IPS-11a (cell line): ENCODE data around the gene VGLL4.
"Not testable (repeated sequence)": the region's sequence is repeated elsewhere in the genome, so short reads cannot be mapped to it uniquely, and the experiment has no call there.

Experiments
- H3K4me3 ChIP-seq: one replicate; pipeline ENCODE4 v1.5.1; 2013; ENCODE audit warnings: low read depth, low read length, control low read depth

Gene VGLL4

DNA sequence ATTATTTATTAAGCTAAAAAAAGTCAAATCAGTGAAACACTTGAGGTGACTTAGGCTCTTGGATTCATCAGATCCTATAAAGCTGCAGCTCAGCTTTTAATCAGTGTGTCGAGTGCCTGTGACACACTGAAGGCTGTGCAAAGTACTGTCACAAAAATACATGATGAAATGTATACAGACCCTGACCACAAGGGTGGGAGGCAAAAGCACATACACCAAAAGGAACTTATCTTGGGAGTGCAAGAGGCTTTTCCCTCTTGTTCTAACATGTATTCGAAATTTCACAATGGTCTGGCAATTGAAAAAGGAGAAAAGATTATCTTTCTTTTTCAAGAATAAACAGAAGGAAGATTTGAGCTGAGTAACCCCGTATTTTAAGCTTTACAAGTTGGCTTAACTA lies 35.9 kb downstream of the VGLL4 start:
- no peak overlapping the region for H3K4me3 ChIP-seq

DNA sequence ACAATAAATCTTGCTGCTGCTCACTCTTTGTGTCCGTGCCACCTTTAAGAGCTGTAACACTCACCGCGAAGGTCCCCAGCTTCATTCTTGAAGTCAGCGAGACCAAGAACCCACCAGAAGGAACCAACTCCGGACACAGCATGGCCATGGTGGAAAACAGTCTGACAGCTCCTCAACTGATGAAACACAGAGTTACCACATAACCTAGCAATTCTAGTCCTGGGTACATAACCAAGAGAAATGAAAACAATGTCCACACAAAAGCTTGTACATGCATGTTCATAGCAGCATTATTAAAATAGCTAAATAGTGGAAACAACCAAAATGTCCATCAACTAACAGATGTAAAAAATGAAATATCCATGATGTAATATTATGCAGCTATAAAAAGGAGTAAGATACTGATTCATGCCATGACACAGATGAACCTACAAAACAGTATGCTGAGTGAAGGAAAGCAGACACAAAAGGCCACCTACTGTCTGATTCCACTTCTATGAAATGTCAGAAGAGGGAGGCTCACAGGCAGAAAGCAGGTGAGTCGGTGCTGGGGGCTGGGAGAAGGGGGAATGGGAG lies 36.8 kb downstream of the VGLL4 start:
- H3K4me3 ChIP-seq, result no peak overlapping the region

DNA sequence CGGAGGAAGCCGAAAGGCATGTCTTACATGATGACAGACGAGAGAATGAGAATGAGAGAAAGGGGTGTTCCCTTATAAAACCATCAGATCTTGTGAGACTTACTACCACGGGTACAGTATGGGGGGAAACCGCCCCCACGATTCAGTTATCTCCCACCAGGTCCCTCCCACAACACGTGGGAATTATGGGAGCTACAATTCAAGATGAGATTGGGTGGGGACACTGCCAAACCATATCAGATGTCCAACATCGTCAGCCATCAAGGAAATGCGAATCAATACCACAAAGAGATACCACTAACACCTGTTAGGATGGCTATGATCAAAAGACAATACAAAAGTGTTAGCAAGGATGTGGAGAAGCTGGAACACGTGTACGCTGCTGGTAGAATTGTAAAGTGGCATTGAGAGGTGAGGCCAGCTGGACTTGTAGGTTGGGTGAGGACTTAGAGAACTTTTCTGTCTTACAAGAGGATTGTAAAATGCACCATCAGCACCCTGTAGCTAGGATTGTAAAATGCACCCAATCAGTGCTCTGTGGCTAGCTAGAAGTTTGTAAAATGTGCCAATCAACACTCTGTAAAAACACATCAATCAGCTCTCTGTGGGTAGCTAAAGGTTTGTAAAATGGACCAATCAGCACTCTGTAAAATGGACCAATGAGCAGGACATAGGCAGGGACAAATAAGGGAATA lies 37.5 kb downstream of the VGLL4 start:
- no peak overlapping the region for H3K4me3 ChIP-seq

DNA sequence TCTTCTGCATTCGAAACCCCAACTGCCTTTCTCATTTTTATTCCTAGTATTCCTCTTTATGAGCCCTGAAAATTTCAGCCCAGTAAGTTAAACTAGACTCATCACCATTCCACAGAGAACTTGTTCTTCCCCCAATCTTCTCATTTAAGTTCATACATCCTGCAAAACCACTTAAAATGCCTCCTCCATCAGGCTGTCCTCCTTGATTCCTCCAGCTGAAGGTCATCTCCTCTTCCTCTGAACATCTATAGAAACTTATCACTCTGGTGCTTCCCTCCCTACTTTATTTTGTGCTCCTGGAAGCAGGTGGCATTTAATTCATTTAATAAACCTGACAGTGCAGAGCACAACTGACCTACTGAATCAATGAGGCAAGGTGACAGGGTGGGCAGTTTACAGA lies 38.3 kb downstream of the VGLL4 start:
- H3K4me3 ChIP-seq, result no peak overlapping the region

DNA sequence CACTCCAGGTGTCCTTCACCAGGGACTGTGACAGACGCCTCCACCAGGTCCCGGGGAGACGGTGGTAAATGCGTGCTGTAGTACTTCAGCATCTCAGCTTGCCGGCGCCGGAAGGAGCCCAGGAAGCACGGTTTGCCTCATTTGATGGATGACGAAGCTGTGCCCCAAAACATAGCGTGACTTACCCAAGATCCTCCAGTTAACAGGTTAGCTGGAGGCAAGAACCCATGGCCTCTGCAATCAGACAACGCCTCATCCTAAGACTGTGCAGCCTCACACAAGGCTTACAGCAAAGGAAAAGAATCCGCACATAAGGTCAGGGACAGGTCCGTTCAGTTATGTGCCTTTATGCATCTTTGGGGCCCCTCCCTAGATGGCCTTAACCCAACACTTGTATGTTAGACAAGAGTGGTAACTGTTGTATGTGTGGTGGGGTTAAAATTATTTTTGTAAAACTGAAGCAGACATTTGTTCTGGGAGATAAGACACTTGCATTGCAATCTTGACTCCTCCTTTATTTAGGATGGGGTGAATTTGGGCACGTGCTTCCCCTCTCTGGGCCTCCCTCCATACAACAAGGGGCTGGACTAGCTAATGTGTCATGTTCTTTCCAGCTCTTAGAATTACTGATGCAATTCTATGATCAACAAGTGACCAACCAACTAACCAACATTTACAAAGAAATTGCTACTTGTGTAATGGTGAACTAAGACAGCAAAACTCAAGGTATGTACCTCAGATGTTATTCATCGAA lies 39.4 kb downstream of the VGLL4 start:
- H3K4me3 ChIP-seq, result no peak overlapping the region

DNA sequence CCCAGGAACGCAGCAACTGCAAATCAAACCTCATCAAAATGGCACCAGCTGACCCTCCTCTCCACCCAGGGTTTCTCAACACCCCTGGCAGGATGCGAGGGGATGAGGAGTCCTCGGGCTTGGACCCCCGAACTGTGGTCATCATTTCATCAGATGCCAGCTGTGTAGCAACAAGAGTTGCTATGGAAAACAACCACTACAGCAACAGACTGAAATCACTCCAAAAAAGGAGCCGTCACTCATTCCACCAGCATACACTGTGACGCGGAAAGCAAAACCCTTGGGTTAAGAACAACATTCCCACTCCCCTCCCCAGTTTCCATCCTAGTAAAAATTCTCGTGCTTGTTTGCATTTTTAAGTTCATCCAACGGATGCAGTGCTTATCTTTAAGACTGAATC lies 40.1 kb downstream of the VGLL4 start:
- H3K4me3 ChIP-seq, result no peak overlapping the region

DNA sequence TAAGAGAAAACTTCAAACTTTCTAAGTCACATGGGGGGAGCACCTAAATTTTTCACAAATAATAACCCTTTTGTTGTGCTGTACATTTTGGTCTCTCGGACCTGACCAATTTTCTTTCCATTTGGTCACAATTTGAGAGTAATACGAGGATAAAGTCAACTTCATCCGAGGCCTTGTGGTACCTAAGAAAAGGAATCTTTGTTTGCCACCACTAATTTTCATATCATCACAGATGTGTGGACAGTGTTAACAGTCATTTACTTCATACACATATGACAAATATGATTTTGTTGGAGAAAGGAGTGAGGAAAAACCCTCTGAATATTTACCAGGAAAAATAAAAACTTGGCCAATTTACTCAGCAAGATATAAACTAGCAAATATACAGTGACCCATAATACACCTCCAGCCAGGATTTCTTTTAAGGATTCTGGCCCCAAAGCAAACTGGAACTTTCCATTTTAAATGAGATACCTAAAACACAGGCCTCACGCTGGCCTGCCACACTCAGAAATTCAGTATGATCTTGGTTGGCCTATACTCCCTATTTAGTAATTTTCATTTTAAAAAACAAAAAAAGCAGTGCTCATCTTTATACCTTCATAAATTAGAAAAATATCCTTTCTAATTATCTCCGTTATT lies 40.7 kb downstream of the VGLL4 start:
- H3K4me3 ChIP-seq, result no peak overlapping the region

DNA sequence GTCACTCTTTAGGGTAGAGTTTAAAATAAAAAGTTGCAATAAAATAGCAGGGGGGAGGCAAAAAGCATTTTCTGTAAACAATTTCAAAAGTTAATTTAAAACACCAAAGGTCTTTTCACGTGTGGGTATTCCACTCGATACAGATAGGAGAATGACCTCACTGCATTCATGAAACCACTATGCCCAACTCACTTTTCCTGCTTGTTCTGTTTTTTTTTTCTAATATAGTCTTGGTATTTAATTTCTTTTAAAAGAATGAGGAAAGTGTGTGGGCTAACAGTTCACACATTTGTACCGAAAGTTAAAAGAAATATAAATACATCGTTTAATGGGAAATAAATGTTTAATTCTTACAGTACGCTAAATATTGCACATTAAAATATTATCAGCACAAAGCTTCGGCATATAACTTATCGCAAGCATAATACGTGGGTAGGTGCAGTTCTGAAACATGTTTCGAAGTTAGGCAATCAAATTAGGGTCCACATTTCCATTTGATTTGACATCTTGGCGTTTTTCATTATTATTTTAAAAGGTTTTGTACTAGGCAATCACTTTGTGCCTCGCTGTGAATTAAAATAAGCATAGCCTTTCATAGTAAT lies 41.4 kb downstream of the VGLL4 start:
- H3K4me3 ChIP-seq, result no peak overlapping the region

DNA sequence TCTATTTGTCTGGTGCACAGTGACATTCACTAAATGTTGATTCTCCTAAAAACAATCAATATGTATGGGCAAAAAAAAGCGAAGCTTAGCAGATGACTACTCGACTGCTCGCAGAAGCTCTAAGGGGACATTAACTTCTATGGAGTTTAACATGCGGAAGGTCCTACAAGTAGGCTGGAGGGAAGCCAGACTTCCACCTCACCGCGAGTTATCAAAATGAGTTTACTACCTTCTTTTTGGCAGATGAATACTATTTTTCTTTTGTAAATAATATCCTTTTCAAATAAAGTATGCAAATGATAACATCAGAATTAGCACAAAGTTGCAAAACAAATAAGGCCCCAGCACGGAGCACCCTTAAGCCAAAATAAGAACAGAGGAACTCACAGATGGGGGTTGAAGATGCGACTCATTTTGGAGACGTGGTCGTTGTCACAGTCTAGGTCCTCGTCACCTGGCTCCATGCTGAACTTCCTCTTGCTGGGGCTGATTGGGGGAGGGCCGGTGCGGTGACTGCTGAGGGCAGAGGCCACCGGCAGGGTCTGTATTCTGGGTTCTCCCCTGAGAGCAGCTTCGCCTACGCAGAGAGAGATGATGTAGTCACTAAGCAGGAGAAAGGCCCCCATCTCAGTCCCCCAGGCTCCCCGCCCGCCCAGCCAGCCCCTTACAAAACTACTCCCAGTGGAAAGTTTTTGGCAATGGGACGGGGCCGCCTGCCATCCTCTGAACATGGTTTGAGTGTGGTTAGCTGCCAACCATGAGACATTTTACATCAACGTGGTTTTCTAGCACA lies 42.1 kb downstream of the VGLL4 start:
- no peak overlapping the region for H3K4me3 ChIP-seq

DNA sequence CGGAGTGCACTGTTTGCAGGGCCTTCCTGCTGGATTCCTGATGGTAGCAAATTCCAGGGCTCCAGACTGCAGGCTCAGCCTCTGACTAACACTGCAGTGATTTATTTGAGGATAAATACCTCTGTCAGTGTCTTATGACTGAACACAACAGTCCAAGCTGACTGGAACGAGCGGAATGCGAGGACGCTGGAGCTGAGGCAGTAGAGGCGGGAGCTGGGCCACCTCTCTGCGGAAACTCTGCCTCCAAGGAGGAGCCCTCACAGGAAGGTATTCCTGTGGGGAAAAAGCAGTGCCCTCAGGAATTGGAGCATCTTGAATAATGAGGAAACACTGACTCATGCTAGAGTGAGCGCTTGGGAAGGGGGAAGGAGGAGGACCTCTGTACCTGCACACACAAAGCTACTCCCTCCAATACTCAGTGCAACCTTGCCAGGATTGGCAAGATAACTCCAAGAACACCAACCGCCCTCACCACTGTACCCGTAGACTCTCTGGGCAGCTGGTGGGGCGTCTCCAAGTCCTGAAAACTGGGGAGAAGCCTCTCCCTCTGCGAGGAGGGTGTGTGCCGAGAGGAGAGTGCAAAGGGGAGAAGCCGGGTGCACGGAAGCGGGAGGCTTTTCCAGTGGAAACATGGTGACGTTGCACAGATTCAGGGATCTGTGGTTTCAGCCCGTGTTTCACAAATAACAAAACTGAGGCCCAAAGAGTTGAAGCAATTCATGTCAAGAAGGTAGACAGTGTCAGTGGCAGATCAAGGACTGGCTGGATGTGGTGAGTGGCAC lies 43.0 kb downstream of the VGLL4 start:
- no peak overlapping the region for H3K4me3 ChIP-seq

DNA sequence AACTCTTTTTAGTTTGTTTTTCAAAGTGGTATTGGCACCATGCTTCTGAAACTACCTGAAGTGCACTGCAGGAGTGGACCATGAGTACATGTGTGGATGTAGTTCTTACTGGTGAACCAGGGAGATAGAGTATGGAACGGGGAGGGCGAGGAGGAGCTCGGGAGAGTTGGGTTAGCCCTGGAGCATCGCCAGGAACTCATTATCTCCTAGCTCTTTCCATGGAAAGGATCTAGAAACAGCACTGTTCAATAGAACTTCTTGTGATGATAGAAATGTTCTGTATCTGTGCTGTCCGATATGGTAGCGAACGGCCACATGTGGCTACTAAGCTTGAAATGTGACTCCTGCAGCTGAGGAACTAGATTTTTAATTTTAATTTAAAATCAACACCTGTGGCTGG lies 47.3 kb downstream of the VGLL4 start:
- no peak overlapping the region for H3K4me3 ChIP-seq

DNA sequence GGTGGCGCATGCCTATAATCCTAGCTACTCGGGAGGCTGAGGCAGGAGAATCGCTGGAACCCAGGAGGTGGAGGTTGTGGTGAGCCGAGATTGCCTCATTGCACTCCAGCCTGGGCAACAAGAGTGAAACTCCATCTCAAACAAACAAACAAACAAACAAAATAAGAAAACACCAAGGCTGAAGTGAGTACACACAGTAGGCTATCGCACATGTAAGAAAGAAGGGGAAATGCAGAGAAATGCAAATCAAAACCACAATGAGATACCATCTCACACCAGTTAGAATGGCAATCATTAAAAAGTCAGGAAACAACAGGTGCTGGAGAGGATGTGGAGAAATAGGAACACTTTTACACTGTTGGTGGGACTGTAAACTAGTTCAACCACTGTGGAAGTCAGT lies 48.7 kb downstream of the VGLL4 start:
- H3K4me3 ChIP-seq, result not testable (repeated sequence)

DNA sequence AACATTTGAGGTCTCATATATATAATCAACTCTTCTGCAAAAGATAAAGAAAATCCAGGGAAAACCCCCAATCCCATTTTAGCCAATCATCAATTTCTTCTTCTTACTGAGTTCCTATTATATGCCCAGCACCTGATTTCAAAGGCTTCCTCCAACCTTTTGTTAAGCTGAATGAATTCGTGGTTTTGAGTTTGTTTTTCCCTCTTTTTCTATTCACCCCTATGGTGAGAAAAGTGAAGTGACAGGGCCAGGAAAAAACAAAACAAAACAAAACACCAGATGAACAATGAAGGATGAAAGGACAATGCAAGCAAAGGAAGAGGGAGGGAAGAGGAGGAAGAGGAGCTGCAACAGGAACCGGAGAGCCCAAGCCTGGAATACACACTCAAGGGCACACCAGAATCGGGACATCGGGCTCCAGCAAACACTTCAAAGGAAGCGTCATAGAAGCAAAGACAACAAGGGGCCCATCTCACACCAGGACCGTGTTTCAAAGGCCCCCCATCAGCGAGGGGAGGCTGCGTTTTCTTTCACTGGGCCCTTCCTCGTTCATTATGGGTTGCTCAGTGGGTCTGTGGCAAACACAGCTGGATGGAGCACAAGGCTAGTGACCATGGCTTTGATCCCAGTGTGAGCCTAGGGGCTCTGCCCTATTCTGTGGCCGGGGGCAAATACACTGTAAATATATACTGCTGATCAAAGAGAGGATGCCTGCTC lies 50.2 kb downstream of the VGLL4 start:
- no peak overlapping the region for H3K4me3 ChIP-seq

DNA sequence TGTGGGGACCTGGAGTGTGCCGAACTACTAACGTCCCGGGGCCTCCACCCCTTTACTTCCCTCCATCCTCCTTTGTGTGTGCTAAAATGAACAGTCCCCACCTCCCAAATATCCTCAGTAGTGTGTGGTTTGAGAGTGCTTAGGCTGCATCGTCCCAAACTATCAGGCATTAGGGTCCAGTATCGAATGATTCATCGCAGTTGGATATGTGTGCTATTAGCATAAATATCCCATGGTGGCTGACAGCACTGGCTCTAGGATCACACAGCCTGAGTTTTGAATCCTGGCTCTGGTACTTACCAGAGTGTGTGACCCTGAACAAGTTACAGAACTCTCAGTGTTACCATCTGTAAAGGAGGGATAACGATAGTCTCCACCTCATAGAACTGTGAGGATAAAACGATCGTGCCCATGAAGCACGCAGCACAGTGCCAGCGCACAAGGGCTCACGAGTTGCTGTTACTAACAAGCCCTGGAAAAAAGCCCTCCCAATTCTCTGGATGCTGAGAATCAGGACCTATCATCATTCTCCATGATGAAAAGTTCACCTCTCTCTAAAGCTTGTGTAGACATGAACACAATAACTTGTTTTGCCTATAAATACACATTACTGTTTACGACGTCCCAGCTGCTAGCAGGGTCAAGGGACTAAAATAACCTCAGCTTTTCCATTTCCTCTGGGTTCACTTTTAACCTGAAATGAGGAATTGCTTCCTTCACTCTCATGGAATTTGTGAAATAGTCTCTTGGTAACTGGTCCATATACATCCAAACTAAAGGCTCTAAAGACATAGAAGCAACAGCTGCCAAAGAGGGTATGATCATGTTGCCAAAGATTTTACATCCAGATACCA lies 51.0 kb downstream of the VGLL4 start:
- no peak overlapping the region for H3K4me3 ChIP-seq

DNA sequence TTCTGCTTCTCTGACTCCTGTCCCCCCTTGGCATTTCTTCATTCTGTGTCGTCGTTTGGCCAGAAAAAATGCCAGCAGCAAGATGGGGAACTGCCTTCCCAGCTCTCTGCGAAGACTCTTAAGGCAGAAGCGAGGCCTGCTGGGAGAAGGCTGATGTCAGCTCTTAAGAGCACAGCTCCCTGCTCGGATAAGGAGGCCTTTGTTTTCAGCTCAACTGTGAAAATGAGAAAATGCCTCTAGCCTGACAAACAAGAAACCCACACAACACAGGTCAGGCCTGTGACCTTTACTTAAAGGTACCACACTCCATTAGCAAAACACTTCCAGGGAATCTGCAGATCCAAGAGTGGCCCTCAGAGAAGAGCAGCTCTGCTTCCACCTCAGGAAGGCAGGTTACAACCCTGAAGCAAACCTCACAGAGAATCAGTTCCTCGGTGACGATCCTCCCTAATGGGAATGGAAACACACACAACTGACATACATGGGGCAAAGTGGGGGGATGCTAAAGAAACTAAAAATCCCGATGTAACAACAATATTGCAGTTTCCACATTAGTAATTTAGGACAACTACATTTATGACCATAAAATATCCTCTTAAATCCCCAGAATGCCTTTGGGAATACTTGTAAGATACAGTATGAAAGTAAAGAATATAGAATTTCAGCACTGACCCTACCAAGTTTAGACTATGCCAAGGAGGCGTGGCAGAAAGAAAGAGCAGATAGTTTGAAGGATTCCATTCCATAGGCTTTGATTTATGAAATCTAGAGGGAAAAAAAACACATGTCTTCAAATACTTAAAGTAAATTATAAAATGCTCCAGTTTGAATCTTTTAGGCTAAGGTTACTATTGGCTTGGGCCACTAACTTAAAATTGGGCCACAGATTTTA lies 52.1 kb downstream of the VGLL4 start:
- no peak overlapping the region for H3K4me3 ChIP-seq

DNA sequence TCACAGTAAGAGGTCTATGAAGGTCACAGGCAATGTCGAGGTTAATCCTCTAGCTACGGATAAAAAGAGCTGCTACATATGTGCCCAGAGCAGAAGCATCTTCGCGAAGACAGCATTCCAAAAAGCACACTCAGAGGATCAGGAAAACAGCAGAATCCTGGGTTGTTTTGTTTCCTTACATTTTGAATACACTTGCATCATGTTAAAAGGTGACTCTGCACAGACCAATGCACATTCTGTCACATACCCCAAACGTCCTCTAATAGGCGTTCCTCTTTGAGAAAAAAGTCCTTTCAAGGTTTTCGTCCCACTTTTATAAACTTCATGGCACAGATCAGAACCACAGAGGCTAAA lies 52.7 kb downstream of the VGLL4 start:
- no peak overlapping the region for H3K4me3 ChIP-seq

DNA sequence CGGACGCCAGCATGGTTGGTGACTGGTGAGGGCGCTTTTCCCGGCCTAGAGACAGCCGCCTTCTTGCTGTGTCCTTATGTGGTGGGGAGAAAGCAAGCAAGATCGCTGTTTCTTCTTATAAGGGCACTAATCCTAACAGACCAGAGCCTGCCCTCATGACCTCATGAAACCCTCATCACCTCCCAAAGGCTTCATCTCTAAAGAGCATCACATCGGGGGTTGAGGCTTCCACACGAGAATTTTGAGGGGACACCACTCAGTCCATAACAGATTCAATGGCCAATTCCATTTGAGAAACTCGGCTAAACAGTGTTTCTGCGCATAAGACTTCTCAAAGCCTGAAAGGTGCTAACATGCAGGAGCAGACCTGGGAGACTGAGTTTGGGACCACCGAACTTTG lies 54.0 kb downstream of the VGLL4 start:
- no peak overlapping the region for H3K4me3 ChIP-seq
